ENCODE data around the gene CLIC4. TPM values are rescaled to one million over a fixed set of nuclear protein-coding genes. Genes with fewer than 3 reads are reported as not detected.
"Not testable (repeated sequence)": the region's sequence is repeated elsewhere in the genome, so short reads cannot be mapped to it uniquely, and the experiment has no call there.

Gene CLIC4
- total and polyA plus RNA-seq, 9 of the 15 experiments (the other 6 are each of a cell fraction or from before 2014, with no cell fraction given) = 16.0 to 67.5 (median 38.4) TPM

- peaks cover 5% of the 10 kb centered on the region; the same call in 1 of the 3 replicates for H3K36me3 ChIP-seq (ENCODE audit: control insufficient read depth, insufficient read depth, low read length)
- no peak overlapping the region for H3K27ac ChIP-seq (ENCODE audit: extremely low read depth, low read depth, low read length)
- intact Hi-C loops (cut with micrococcal nuclease) (no loop called here), in situ Hi-C loops (cut with MboI) (no loop called here)
- H3K4me1 ChIP-seq (replicated peaks in 1 of 2; ENCODE audit: control insufficient read depth in 2 of 2, insufficient read depth in 2 of 2, low read length in 2 of 2) = no peaks in the 10 kb centered on the region
- ChIA-PET POLR2A (interaction anchor here (0.6 to 0.9 kb wide), 2 partner anchors 12 to 49 kb away, joined by 3 read pairs; no protein-coding TSS in a partner anchor), CTCF (ENCODE audit: low intra/inter-chr PET ratio) (no interaction called here)
- no peak overlapping the region for H3K4me2 ChIP-seq (ENCODE audit: insufficient read depth, low read length)
- H3K27me3 ChIP-seq (ENCODE audit: control insufficient read depth in 2 of 2, insufficient read depth in 2 of 2, low read length in 2 of 2) = no peaks in the 10 kb centered on the region
- 42% methylated on average over 4 of the region's 4 CpGs for WGBS (ENCODE audit: insufficient coverage, low coverage, missing lambda C conversion rate)
- no peak overlapping the region for H3K4me3 ChIP-seq
- no peaks in the 10 kb centered on the region for H4K20me1 ChIP-seq (replicated peaks; ENCODE audit: control insufficient read depth, insufficient read depth, low read length)
- peaks cover 26% of the 10 kb centered on the region for H3K79me2 ChIP-seq (ENCODE audit: control insufficient read depth, insufficient read depth, low read length)
- no peak for ATAC-seq
- FAIRE-seq = no peak
- TF ChIP-seq MEIS2 (IDR thresholded peaks at IDR 0.05; ENCODE audit: partially characterized antibody) (peak; percentile 1), ZC3H8 (IDR thresholded peaks at IDR 0.05) (no peak), C11orf30 (IDR thresholded peaks at IDR 0.05; ENCODE audit: low read depth) (0 out of 2 replicates have a peak, but pooled peaks have one; percentile 40), ZNF316 (IDR thresholded peaks at IDR 0.05) (peak; percentile 65)
- no TSS peak for BruUV-seq (replicated peaks)
- DNase-seq (ENCODE audit: extremely low read depth in 1 of 4, low spot score in 3 of 4) = no peak
- H3K9me1 ChIP-seq (ENCODE audit: control insufficient read depth, insufficient read depth, low read length) = no peaks in the 10 kb centered on the region
- H3K9me3 ChIP-seq (replicated peaks; ENCODE audit: control insufficient read depth, insufficient read depth, low read depth, low read length) = no peaks in the 10 kb centered on the region
- no peak overlapping the region for H2AFZ ChIP-seq (ENCODE audit: low read depth, low read length)
- no peak overlapping the region for H3K9ac ChIP-seq (ENCODE audit: insufficient read depth in 1 of 2, low read depth in 2 of 2, low read length in 2 of 2)
These were observed 48.3 kb downstream of the CLIC4 start for GRCh38 chr1:24793447-24794129.

GRCh38 chr1:24794130-24794502 lies 48.9 kb downstream of the CLIC4 start:
- DNase-seq (ENCODE audit: extremely low read depth in 1 of 4, low spot score in 3 of 4); H4K20me1 ChIP-seq (replicated peaks; ENCODE audit: control insufficient read depth, insufficient read depth, low read length); intact Hi-C loops (cut with micrococcal nuclease); H3K27ac ChIP-seq (ENCODE audit: extremely low read depth, low read depth, low read length); H3K27me3 ChIP-seq (ENCODE audit: control insufficient read depth in 2 of 2, insufficient read depth in 2 of 2, low read length in 2 of 2); in situ Hi-C loops (cut with MboI); H3K9me1 ChIP-seq (ENCODE audit: control insufficient read depth, insufficient read depth, low read length); H3K4me1 ChIP-seq (replicated peaks in 1 of 2; ENCODE audit: control insufficient read depth in 2 of 2, insufficient read depth in 2 of 2, low read length in 2 of 2); H2AFZ ChIP-seq (ENCODE audit: low read depth, low read length); FAIRE-seq; ATAC-seq; H3K36me3 ChIP-seq (ENCODE audit: control insufficient read depth, insufficient read depth, low read length); H3K9ac ChIP-seq (ENCODE audit: insufficient read depth in 1 of 2, low read depth in 2 of 2, low read length in 2 of 2); CTCF ChIA-PET (ENCODE audit: low intra/inter-chr PET ratio); H3K4me3 ChIP-seq; BruUV-seq (replicated peaks); H3K9me3 ChIP-seq (replicated peaks; ENCODE audit: control insufficient read depth, insufficient read depth, low read depth, low read length); H3K4me2 ChIP-seq (ENCODE audit: insufficient read depth, low read length): not testable (repeated sequence)
- POLR2A ChIA-PET = interaction anchor here (0.6 kb wide), 1 partner anchor 50 kb away, joined by 3 read pairs; no protein-coding TSS in a partner anchor
- peaks cover 24% of the 10 kb centered on the region for H3K79me2 ChIP-seq (ENCODE audit: control insufficient read depth, insufficient read depth, low read length)
- WGBS (ENCODE audit: insufficient coverage, low coverage, missing lambda C conversion rate) = 53% methylated on average over 2 of the region's 2 CpGs

Measured in K562 (cell line).